Measurements from ENCODE around the gene P2RY13.

Gene P2RY13

DNA sequence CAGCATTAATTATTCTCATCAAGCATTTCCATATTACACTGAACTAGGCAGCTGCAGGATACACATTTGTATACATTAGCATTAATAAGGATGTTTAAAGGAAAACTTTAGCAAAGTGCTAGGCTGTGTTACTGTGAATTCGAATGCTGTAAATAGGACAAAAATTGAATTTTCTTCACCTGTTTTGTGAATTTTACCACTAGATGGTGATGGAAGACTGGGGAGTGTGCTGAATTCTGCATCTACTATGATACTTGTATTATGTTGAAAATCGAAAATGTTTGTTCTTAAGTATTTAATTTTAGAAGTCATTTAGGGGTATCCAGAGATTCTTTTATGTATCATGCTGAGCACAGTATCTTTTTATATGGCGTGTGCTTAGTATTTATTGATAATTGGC lies 38.7 kb downstream of the P2RY13 start:
- peak; percentile 47 to 72 (median 59) for DNase-seq

DNA sequence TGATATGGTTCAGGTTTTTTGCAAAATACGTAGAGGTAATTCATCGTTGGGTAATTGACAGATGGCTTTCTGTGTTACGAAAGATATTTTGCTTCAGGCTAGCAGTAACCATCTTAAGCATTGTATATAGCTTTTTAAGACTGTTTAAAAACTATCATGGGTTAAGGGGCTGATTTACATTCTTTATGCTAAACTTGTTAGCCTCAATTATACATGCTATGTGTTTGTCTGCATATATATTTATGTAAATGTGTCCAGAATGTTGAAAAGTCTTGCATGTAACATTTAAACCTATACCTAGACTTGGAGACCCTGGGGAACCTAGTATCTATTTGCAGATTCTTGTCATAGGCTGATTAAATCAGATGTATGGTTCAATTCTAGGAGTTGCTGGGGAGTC lies 39.9 kb downstream of the P2RY13 start:
- DNase-seq: no peak

DNA sequence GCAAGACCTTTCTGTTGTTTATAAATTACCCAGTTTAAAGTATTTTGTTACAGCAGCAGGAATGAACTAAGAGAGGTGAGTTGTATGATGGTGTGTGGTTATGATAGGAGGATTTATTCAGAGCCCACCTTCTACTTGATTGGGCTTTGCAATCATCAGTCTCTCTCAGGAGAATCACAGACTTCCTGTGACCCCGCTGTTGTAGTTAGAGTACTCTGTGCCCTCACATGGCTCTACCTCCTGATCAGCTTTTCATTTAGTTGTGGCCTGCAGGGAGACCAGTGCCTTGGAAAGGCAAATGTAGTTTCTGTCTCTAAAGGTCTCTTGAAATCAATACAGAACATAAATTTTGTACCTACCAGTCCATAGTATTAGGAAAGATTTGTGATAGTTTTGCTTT lies 43.4 kb downstream of the P2RY13 start:
- no peak for DNase-seq

DNA sequence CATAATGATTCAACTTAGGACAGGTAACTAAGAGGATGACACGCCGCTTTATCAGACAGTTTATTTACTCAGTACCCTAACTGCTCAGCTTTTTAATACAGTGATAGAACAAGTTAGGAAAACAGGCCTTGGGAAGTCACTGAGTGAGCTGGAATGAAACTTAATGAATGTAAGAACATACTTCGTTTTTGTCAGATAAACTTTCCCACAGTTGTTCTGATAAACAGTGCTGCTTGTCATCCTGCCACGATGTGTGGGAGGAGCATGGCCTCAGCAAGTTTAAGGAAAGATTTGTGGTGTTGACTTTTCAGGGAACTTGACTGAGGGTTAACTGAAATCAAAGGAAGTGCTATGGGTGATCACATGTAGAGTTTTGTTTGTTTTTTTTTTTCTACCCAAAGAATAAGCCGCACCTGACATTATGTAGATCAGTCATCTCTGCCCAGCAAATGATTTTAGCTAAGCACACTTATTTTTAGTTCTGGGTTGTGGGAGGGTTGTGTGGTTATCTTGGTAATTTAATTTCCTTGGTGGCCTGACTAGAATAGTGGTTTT lies 45.4 kb downstream of the P2RY13 start:
- DNase-seq: peak; percentile 70 to 77 (median 71)

DNA sequence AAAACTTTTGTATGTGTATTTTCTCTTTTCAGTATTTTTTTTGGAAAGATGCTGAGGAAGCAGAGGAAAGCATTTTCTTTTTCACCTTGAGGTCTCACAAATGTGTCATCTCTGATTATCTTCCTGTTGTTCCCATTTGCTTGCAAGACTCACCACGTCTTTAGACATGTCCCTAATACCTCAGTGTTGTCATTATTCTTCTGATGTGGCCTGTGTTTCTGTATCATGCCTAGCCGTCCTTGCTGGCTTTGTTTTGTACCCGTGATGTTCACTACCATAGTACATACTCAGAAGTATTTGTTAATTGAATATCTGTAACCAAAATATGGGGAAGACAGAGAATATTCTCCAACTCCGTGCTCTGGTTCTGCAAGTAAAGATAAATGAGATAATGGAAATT lies 46.0 kb downstream of the P2RY13 start:
- DNase-seq: no peak

DNA sequence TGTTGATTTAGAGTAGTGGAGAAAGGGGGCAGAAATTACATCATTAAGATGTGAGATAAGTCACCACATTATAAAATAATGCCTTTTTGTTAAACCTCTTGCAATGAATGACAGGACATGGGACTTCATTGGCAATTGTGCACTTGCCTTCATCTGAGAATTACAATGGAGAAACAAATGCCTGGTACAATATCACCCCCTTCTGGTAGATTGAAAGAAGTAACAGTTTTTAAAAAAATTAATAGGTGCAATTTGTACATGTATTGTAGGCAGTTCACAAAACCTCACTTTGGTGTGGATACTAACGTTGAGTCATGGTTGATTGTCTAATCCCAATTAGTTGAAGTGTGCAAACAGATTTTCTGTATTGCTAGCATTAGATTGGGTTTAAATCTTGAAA lies 46.4 kb downstream of the P2RY13 start:
- DNase-seq: peak; percentile 40 to 78 (median 69)

DNA sequence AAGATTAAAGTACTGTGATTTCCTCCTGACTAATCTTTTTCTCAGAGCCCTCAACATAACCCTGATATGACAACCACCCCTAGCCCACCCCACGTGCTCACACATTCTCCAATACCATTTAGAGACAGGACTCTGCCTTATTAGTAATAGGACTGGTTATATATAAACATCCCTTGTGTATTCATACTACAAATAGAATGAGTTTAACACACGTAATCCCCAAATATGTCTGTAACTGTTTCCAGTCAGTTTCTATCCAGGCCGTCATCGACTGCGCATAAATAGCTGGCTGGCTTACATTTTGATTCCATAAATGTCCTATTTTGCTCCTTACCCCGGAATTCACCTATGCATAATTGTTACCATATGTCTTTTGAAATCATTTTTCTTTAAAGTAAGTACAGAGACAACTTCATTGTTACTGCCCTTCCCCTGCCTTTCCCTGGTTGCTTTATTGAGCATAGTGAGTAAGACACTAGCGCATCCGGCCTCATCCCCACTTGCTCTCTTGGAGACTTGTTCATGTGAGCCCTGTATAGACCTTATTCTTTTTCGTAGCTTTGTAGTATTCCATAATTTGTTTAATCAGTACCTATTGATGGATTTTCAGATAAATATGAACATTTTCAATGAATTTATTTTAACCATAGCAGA lies 47.6 kb downstream of the P2RY13 start:
- DNase-seq: no peak

DNA sequence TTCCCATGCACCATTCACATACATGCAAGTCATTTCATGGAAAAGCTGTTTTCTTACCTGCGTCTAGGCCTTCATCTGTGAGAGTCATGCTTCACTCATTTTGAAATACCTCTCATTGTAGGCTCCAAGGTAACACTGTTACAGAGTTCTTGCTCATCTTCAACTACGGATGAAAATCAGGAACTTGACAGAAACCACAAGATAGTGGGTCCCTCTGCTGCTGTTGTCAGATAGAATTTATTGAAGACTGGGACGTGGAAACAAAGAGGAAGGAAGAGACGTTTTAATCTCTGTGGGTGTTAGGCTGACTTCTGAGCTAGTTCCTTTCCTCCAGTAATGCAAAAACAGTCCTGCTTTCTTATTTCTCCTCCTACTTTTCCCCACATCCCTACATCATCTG lies 51.1 kb downstream of the P2RY13 start, which contains the start of gene P2RY14:
TSS of gene P2RY14 (minus strand) at position 313 of the 400 bp plus-strand sequence. CDS start 64,226 bp downstream, outside the sequence.
- DNase-seq: peak; percentile 56 to 74 (median 71)

DNA sequence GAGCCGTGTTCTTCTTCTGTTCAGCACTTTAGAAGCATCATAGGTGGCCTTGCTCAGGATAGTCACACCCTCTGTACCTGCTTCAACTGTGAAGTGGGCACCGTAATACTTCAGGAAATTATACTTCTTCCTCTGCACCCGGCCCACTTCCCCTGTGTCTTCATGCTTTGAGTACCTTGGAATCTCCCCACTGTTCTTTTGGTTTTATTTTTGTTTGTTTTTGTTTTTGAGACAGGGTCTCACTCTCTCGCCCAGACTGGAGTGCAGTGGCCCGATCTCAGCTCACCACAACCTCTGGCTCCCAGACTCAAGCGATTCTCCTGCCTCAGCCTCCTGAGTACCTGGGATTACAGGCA lies 52.7 kb downstream of the P2RY13 start:
- peak in 2 of 3 donors; percentile 24 to 25 for DNase-seq
